ENCODE data around the gene HAPLN2. TPM values are rescaled to one million over a fixed set of nuclear protein-coding genes. Genes with fewer than 3 reads are reported as not detected.

Gene HAPLN2
- total RNA-seq, 1 experiment from 2014 or later = 0.21 TPM

DNA sequence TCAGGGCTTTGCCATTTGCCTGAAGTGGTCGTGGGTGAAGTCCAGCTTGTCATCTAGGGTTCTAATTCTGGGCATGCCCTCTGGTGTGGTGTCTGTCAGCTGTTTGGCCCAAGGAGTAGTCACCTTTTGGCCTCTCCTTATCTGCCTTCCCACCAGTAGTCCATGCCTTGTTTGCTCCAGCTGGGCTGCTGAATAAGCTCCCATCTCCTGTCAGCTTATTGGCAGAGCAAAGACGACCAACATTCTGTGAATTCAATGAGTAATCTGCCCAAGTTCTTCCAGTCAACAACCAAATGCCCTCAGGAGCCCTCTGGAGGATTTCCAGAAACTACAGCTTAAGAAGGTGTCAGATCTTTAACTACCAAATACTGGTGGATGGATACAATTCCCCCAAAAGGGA is 29.7 kb downstream of the HAPLN2 start:
- no TSS peak for BruUV-seq (replicated peaks)
- Histone ChIP-seq H3K27me3 (ENCODE audit: control insufficient read depth, insufficient read depth, low read length) (no peaks in the 10 kb centered on the region), H3K27ac (ENCODE audit: low read length) (no peak overlapping the region), H3K4me3 (ENCODE audit: low read depth in 2 of 2, low read length in 2 of 2) (no peak overlapping the region), H3K9me3 (ENCODE audit: control insufficient read depth, insufficient read depth, low read depth, low read length) (no peaks in the 10 kb centered on the region), H3K36me3 (ENCODE audit: control insufficient read depth, insufficient read depth, low read length) (no peaks in the 10 kb centered on the region), H3K4me1 (ENCODE audit: control insufficient read depth, insufficient read depth, low read length) (no peaks in the 10 kb centered on the region)
- intact Hi-C loops (cut with micrococcal nuclease; ENCODE audit: unreplicated experiment) = no loop called here
- CTCF ChIA-PET = interaction anchor here (1.5 kb wide), 1 partner anchor 22 kb away, joined by 5 read pairs; no protein-coding TSS in a partner anchor
- no peak for DNase-seq (ENCODE audit: low read depth, low spot score)
- TF ChIP-seq SIN3A (IDR thresholded peaks at IDR 0.05; ENCODE audit: borderline replicate concordance, insufficient read depth, low read depth, low read length) = no peak
- no peak for TF ChIP-seq TCF7L2 (IDR thresholded peaks at IDR 0.05; ENCODE audit: low read depth, low read length)
- TF ChIP-seq POLR2AphosphoS5 (IDR thresholded peaks at IDR 0.05; ENCODE audit: low read depth, low read length) = no peak
- TF ChIP-seq, protein P1, sequence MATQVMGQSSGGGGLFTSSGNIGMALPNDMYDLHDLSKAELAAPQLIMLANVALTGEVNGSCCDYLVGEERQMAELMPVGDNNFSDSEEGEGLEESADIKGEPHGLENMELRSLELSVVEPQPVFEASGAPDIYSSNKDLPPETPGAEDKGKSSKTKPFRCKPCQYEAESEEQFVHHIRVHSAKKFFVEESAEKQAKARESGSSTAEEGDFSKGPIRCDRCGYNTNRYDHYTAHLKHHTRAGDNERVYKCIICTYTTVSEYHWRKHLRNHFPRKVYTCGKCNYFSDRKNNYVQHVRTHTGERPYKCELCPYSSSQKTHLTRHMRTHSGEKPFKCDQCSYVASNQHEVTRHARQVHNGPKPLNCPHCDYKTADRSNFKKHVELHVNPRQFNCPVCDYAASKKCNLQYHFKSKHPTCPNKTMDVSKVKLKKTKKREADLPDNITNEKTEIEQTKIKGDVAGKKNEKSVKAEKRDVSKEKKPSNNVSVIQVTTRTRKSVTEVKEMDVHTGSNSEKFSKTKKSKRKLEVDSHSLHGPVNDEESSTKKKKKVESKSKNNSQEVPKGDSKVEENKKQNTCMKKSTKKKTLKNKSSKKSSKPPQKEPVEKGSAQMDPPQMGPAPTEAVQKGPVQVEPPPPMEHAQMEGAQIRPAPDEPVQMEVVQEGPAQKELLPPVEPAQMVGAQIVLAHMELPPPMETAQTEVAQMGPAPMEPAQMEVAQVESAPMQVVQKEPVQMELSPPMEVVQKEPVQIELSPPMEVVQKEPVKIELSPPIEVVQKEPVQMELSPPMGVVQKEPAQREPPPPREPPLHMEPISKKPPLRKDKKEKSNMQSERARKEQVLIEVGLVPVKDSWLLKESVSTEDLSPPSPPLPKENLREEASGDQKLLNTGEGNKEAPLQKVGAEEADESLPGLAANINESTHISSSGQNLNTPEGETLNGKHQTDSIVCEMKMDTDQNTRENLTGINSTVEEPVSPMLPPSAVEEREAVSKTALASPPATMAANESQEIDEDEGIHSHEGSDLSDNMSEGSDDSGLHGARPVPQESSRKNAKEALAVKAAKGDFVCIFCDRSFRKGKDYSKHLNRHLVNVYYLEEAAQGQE (IDR thresholded peaks at IDR 0.05; ENCODE audit: insufficient read depth in 1 of 2, low read depth in 2 of 2, low read length in 1 of 2) = no peak
- TF ChIP-seq, protein P2, sequence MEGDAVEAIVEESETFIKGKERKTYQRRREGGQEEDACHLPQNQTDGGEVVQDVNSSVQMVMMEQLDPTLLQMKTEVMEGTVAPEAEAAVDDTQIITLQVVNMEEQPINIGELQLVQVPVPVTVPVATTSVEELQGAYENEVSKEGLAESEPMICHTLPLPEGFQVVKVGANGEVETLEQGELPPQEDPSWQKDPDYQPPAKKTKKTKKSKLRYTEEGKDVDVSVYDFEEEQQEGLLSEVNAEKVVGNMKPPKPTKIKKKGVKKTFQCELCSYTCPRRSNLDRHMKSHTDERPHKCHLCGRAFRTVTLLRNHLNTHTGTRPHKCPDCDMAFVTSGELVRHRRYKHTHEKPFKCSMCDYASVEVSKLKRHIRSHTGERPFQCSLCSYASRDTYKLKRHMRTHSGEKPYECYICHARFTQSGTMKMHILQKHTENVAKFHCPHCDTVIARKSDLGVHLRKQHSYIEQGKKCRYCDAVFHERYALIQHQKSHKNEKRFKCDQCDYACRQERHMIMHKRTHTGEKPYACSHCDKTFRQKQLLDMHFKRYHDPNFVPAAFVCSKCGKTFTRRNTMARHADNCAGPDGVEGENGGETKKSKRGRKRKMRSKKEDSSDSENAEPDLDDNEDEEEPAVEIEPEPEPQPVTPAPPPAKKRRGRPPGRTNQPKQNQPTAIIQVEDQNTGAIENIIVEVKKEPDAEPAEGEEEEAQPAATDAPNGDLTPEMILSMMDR (IDR thresholded peaks at IDR 0.05) = no peak
- no peak for ATAC-seq
- in situ Hi-C loops (cut with HindIII; ENCODE audit: low pct_unique_long_range_greater_than_20kb, low sequenced_read_pairs) = no loop called here
- POLR2A ChIA-PET = no interaction called here

- POLR2A ChIA-PET = no interaction called here
- in situ Hi-C loops (cut with HindIII; ENCODE audit: low pct_unique_long_range_greater_than_20kb, low sequenced_read_pairs) = no loop called here
- Histone ChIP-seq H3K27me3 (ENCODE audit: control insufficient read depth, insufficient read depth, low read length) (no peaks in the 10 kb centered on the region), H3K36me3 (ENCODE audit: control insufficient read depth, insufficient read depth, low read length) (no peaks in the 10 kb centered on the region), H3K4me3 (ENCODE audit: low read depth in 2 of 2, low read length in 2 of 2) (no peak overlapping the region), H3K4me1 (ENCODE audit: control insufficient read depth, insufficient read depth, low read length) (no peaks in the 10 kb centered on the region; the same call in 1 of the 2 replicates), H3K9me3 (ENCODE audit: control insufficient read depth, insufficient read depth, low read depth, low read length) (no peaks in the 10 kb centered on the region), H3K27ac (ENCODE audit: low read length) (no peak overlapping the region)
- BruUV-seq (replicated peaks) = no TSS peak
- intact Hi-C loops (cut with micrococcal nuclease; ENCODE audit: unreplicated experiment) = no loop called here
- ATAC-seq (no peak), DNase-seq (ENCODE audit: low read depth, low spot score) (no peak)
- TF ChIP-seq TCF7L2 (IDR thresholded peaks at IDR 0.05; ENCODE audit: low read depth, low read length) = no peak
- TF ChIP-seq, protein P1 (IDR thresholded peaks at IDR 0.05; ENCODE audit: insufficient read depth in 1 of 2, low read depth in 2 of 2, low read length in 1 of 2) = peak; percentile 95 to 98
- CTCF ChIA-PET = no interaction called here
Measured at GRCh38 chr1:156652131-156652991, 33.1 kb downstream of the HAPLN2 start.
